Nephron (organoid): ENCODE results near the gene WBP2.

ENCODE experiments used
- H3K27ac Mint-ChIP-seq, 3 experiments: 2 replicates each; pipeline ENCODE4 v1.8.0; 2020; ENCODE audit warnings: mixed read lengths in 3 of 3, mild to moderate bottlenecking in 2 of 3, moderate library complexity in 1 of 3
- H3K27me3 Mint-ChIP-seq: 2 replicates; pipeline ENCODE4 v1.8.0; 2021; ENCODE audit warnings: low read depth, mild to moderate bottlenecking, moderate library complexity, mixed read lengths
- H3K36me3 Mint-ChIP-seq: 2 replicates; pipeline ENCODE4 v1.8.0; 2020; ENCODE audit warnings: low read depth, mixed read lengths
- H3K4me1 Mint-ChIP-seq: 2 replicates; pipeline ENCODE4 v1.8.0; 2020; ENCODE audit warnings: mixed read lengths
- H3K4me3 Mint-ChIP-seq, 3 experiments: 2 replicates each; pipeline ENCODE4 v1.8.0; 2020; ENCODE audit warnings: mild to moderate bottlenecking in 3 of 3, mixed read lengths in 3 of 3, moderate library complexity in 2 of 3
- H3K9me3 Mint-ChIP-seq: 2 replicates; pipeline ENCODE4 v1.8.0; 2020; ENCODE audit warnings: mixed read lengths
- TF ChIP-seq, protein P1 (sequence below), 3 experiments: fragments of 200-600 bp; sonication (generic); IDR thresholded peaks; one replicate each; pipeline ENCODE4 v1.5.0; 2021; ENCODE audit warnings: antibody characterized with exemption in 3 of 3; ENCODE audit not compliant: unreplicated experiment in 3 of 3

The WBP2 gene

DNA sequence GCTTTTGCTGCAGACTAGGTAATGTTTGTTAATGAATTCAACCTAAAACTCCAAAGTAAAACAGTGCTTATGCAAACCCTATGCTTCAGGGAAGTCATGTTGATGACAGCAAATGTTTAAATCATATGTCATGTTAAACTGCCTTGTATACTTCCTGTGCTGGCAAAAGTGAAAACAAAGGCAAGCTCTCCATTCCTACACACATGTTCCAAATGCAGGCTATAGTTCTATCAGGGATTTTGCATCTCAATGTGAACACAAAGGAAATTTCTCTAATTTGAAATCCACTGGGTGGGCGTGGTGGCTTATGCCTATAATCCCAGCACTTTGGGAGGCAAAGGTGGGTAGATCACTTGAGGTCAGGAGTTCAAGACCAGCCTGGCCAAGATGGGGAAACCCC is 51.3 kb downstream of the WBP2 start:
- Mint-ChIP-seq H3K27ac (no peak overlapping the region), H3K36me3 (peaks cover 29% of the 10 kb centered on the region), H3K4me1 (peaks cover 6% of the 10 kb centered on the region), H3K27me3 (no peaks in the 10 kb centered on the region), H3K4me3 (no peak overlapping the region), H3K9me3 (no peaks in the 10 kb centered on the region)
- TF ChIP-seq, protein P1, sequence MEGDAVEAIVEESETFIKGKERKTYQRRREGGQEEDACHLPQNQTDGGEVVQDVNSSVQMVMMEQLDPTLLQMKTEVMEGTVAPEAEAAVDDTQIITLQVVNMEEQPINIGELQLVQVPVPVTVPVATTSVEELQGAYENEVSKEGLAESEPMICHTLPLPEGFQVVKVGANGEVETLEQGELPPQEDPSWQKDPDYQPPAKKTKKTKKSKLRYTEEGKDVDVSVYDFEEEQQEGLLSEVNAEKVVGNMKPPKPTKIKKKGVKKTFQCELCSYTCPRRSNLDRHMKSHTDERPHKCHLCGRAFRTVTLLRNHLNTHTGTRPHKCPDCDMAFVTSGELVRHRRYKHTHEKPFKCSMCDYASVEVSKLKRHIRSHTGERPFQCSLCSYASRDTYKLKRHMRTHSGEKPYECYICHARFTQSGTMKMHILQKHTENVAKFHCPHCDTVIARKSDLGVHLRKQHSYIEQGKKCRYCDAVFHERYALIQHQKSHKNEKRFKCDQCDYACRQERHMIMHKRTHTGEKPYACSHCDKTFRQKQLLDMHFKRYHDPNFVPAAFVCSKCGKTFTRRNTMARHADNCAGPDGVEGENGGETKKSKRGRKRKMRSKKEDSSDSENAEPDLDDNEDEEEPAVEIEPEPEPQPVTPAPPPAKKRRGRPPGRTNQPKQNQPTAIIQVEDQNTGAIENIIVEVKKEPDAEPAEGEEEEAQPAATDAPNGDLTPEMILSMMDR (IDR thresholded peaks at IDR 0.05; ENCODE audit: unreplicated experiment in 3 of 3), result no peak

DNA sequence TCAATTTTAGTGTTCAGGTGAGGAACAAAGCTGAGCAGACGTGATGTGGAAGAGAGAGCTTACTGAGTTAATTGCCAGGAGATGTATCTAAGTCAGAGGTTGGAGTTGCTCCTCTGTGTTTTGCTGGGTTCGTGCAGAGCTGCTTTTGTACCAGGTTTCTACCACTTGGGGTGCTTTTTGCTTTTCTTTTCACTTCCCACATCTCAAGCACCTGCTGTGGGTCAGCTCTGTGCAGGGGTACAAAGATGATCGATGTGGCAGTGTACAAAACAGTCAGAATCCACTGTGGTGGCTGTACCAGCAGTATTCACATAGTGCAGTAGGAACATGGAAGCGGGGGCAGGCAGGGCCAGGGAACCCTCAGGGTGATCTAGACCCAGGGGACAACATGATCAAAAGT is 55.7 kb downstream of the WBP2 start:
- H3K27me3 Mint-ChIP-seq, result no peaks in the 10 kb centered on the region
- no peaks in the 10 kb centered on the region for H3K9me3 Mint-ChIP-seq
- H3K4me3 Mint-ChIP-seq, result no peak overlapping the region
- H3K36me3 Mint-ChIP-seq, result peaks cover 41% of the 10 kb centered on the region
- no peak overlapping the region for H3K27ac Mint-ChIP-seq
- TF ChIP-seq, protein P1 (IDR thresholded peaks at IDR 0.05; ENCODE audit: unreplicated experiment in 3 of 3), result no peak
- no peaks in the 10 kb centered on the region for H3K4me1 Mint-ChIP-seq

DNA sequence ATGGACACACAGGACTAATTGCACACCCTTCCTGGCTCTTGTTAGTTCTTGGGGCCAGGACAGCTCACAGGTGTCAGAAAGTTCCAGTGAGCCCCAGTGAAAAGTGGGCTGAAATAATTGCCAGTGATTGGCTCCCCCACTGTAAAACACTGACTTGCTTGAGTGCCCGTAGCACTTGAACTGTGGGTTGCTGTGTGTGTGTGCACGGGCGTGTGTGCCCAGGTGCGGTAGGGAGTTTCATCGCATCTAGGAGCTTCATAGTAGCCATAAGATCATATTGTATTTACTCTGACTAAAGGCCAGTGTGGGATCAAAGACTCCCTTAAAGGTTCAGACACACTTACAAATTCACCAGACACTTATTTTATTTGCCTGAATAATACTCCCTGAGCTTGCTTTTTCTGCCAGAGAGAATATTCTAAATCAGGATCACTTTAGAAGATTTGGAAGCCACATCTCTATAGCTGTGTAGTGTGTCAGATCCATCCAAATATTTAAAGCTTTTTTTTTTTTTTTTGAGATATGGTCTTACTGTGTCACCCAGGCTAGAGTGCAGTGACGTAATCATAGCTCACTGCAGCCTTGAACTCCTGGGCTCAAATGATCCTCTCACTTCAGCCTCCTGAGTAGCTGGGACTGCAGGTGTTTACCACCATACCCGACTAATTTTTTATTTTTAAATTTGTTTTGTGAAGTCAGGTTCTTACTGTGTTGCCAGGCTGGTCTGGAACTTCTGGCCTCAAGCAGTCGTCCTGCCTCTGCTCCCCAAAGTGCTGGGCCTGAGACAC is 59.1 kb downstream of the WBP2 start:
- peaks cover 55% of the 10 kb centered on the region for H3K36me3 Mint-ChIP-seq
- H3K4me1 Mint-ChIP-seq, result peaks cover 3% of the 10 kb centered on the region
- no peak overlapping the region for H3K4me3 Mint-ChIP-seq
- no peaks in the 10 kb centered on the region for H3K9me3 Mint-ChIP-seq
- no peak overlapping the region for H3K27ac Mint-ChIP-seq
- no peaks in the 10 kb centered on the region for H3K27me3 Mint-ChIP-seq
- TF ChIP-seq, protein P1 (IDR thresholded peaks at IDR 0.05; ENCODE audit: unreplicated experiment in 3 of 3), result no peak
